OCI-LY1 (cell line): ENCODE data around the gene UPF1.

Source experiments
- H2AFZ ChIP-seq: fragments of 200-600 bp; sonication (generic), shearing (Covaris generic); 2 replicates; pipeline ENCODE4 v1.6.0; 2014; ENCODE audit warnings: antibody characterized with exemption, mild to moderate bottlenecking, low read length
- H3F3A ChIP-seq: fragments of 200-600 bp; sonication (generic), shearing (Covaris generic); 2 replicates; pipeline ENCODE4 v1.6.0; 2014; ENCODE audit warnings: mild to moderate bottlenecking, antibody characterized with exemption, low read length, moderate library complexity; ENCODE audit not compliant: insufficient read depth
- H3K27ac ChIP-seq: fragments of 200-600 bp; sonication (generic); 2 replicates; pipeline ENCODE4 v1.5.1; 2014; ENCODE audit warnings: low read length, mixed run types, mild to moderate bottlenecking, low read depth; ENCODE audit not compliant: poor library complexity, severe bottlenecking
- H3K27me3 ChIP-seq: fragments of 200-600 bp; sonication (generic); 2 replicates; pipeline ENCODE4 v1.6.0; 2014; ENCODE audit warnings: antibody characterized with exemption, mild to moderate bottlenecking, low read length, moderate library complexity; ENCODE audit not compliant: insufficient read depth
- H3K36me3 ChIP-seq: fragments of 200-600 bp; sonication (generic); 2 replicates; pipeline ENCODE4 v1.6.1; 2014; ENCODE audit warnings: mild to moderate bottlenecking, antibody characterized with exemption, low read length, moderate library complexity, mixed read lengths; ENCODE audit not compliant: insufficient read depth
- H3K4me1 ChIP-seq: fragments of 200-600 bp; sonication (generic); 2 replicates; pipeline ENCODE4 v1.5.1; 2014; ENCODE audit warnings: mild to moderate bottlenecking, low read length, moderate library complexity; ENCODE audit not compliant: insufficient read depth, severe bottlenecking
- H3K4me2 ChIP-seq: fragments of 200-600 bp; sonication (generic), shearing (Covaris generic); 2 replicates; pipeline ENCODE4 v1.6.1; 2014; ENCODE audit warnings: low read length
- H3K4me3 ChIP-seq: fragments of 200-600 bp; sonication (generic); 2 replicates; pipeline ENCODE4 v1.5.1; 2014; ENCODE audit warnings: low read length, low read depth, mild to moderate bottlenecking, mixed read lengths; ENCODE audit not compliant: poor library complexity, severe bottlenecking
- H3K79me2 ChIP-seq: fragments of 200-600 bp; shearing (Covaris generic); 2 replicates; pipeline ENCODE4 v1.6.1; 2016; ENCODE audit warnings: mixed run types, low read length, mixed read lengths; ENCODE audit not compliant: insufficient read depth
- H3K9ac ChIP-seq: fragments of 200-600 bp; sonication (generic), shearing (Covaris generic); 2 replicates; pipeline ENCODE4 v1.6.1; 2014; ENCODE audit warnings: mild to moderate bottlenecking, low read length, mixed read lengths
- H3K9me2 ChIP-seq: fragments of 200-600 bp; sonication (generic), shearing (Covaris generic); 2 replicates; pipeline ENCODE4 v1.6.1; 2014; ENCODE audit warnings: low read depth, mild to moderate bottlenecking, low read length, mixed read lengths
- H3K9me3 ChIP-seq: fragments of 200-600 bp; shearing (Covaris generic); 2 replicates; pipeline ENCODE4 v1.6.1; 2014; ENCODE audit warnings: low read length, mixed read lengths
- H4K20me1 ChIP-seq: fragments of 200-600 bp; sonication (generic), shearing (Covaris generic); 2 replicates; pipeline ENCODE4 v1.6.0; 2016; ENCODE audit warnings: mild to moderate bottlenecking, low read length; ENCODE audit not compliant: insufficient read depth
- EZH2 ChIP-seq: fragments of 200-600 bp; sonication (generic), shearing (Covaris generic); IDR thresholded peaks from 2 replicates; pipeline ENCODE4 v1.8.0; 2017; ENCODE audit warnings: borderline replicate concordance, mixed run types, mild to moderate bottlenecking, antibody characterized with exemption, low read length, moderate library complexity, mixed read lengths
- TF ChIP-seq, protein P1 (sequence below): fragments of 200-600 bp; sonication (generic), shearing (Covaris generic); IDR thresholded peaks from 2 replicates; pipeline ENCODE4 v1.5.1; 2017; ENCODE audit warnings: mild to moderate bottlenecking, antibody characterized with exemption, low read length, moderate library complexity, mixed read lengths

UPF1 gene

DNA sequence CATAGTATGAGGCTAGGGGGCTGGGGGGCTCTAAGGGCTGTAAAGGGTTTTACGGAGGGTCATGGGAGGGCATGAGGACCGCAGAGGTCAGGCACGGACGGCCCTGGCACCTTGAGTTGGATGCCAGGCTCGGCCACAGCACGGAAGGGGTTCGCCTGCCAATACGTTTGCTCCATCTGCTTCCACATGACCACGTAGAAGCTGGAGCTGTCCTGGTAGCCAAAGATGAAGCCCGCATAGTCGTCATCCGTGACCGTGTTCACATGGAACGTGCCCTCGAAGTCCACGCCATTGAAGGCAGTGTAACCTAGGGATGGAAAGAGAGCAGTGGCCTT, 47.0 kb upstream of the UPF1 start:
- Histone ChIP-seq H4K20me1 (no peaks in the 10 kb centered on the region), H3K4me3 (no peak overlapping the region), H3K27me3 (peaks cover 10% of the 10 kb centered on the region; the same call in 1 of the 2 replicates), H3K4me1 (no peaks in the 10 kb centered on the region), H3K4me2 (no peak overlapping the region), H3F3A (no peaks in the 10 kb centered on the region), H3K27ac (no peak overlapping the region), H3K9ac (no peak overlapping the region), H3K9me2 (no peaks in the 10 kb centered on the region), H3K79me2 (no peaks in the 10 kb centered on the region), H2AFZ (no peak overlapping the region), H3K36me3 (no peaks in the 10 kb centered on the region), H3K9me3 (no peaks in the 10 kb centered on the region)
- TF ChIP-seq, protein P1, sequence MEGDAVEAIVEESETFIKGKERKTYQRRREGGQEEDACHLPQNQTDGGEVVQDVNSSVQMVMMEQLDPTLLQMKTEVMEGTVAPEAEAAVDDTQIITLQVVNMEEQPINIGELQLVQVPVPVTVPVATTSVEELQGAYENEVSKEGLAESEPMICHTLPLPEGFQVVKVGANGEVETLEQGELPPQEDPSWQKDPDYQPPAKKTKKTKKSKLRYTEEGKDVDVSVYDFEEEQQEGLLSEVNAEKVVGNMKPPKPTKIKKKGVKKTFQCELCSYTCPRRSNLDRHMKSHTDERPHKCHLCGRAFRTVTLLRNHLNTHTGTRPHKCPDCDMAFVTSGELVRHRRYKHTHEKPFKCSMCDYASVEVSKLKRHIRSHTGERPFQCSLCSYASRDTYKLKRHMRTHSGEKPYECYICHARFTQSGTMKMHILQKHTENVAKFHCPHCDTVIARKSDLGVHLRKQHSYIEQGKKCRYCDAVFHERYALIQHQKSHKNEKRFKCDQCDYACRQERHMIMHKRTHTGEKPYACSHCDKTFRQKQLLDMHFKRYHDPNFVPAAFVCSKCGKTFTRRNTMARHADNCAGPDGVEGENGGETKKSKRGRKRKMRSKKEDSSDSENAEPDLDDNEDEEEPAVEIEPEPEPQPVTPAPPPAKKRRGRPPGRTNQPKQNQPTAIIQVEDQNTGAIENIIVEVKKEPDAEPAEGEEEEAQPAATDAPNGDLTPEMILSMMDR, result no peak
- TF ChIP-seq EZH2, result no peak

DNA sequence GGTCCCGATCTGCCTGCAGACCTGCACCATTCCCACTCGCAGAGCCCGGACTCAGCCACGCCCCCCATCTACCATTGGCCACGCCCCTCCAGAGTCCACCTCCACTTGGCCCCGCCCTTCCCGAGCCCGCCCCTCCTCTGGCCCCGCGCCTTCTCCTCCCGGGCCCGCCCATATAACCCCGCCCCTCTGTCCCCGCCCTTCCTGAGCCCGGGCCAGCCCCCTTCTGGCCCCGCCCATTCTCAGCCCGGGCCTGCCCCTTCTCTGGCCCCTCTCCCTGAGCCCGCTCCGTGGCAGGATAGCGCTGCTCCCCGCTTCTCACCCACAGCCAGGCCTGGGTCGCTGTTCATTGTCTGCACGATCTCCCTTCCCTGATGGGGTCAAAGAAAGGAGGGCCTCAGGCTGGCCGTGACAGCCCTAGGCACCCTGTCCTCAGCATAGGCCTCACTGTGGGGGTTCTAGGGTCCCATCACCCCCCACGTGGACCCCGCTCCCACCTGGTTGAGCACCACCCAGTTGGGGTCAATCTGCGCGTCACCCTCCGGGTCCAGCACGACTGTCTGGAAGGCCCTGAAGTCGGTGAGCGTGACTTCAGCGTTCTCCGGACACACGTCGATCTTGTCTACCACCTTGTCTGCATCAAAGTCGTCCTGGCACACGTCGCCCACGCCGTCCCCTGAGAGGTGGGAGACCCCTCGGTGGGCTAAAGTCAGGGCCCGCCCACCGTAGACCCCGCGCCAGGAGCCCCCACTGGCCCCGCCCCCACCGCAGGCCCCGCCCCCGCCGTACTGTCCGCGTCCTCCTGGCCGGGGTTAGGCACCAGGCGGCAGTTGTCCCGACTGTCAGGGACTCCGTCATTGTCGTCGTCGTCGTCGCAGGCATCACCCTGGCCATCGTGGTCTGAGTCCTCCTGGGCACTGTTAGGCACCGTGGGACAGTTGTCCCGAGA, 46.3 kb upstream of the UPF1 start:
- Histone ChIP-seq H3K4me3 (no peak overlapping the region), H3K27me3 (peaks cover 5% of the 10 kb centered on the region; the same call in 1 of the 2 replicates), H3K9me3 (no peaks in the 10 kb centered on the region), H3K4me2 (peak overlapping the region; percentile 40; the same call in 1 of the 2 replicates), H4K20me1 (no peaks in the 10 kb centered on the region), H3K9ac (no peak overlapping the region), H3K79me2 (no peaks in the 10 kb centered on the region), H3K36me3 (no peaks in the 10 kb centered on the region), H3K4me1 (no peaks in the 10 kb centered on the region), H3K9me2 (no peaks in the 10 kb centered on the region), H3F3A (no peaks in the 10 kb centered on the region), H2AFZ (no peak overlapping the region), H3K27ac (no peak overlapping the region)
- TF ChIP-seq, protein P1, result no peak
- no peak for TF ChIP-seq EZH2

DNA sequence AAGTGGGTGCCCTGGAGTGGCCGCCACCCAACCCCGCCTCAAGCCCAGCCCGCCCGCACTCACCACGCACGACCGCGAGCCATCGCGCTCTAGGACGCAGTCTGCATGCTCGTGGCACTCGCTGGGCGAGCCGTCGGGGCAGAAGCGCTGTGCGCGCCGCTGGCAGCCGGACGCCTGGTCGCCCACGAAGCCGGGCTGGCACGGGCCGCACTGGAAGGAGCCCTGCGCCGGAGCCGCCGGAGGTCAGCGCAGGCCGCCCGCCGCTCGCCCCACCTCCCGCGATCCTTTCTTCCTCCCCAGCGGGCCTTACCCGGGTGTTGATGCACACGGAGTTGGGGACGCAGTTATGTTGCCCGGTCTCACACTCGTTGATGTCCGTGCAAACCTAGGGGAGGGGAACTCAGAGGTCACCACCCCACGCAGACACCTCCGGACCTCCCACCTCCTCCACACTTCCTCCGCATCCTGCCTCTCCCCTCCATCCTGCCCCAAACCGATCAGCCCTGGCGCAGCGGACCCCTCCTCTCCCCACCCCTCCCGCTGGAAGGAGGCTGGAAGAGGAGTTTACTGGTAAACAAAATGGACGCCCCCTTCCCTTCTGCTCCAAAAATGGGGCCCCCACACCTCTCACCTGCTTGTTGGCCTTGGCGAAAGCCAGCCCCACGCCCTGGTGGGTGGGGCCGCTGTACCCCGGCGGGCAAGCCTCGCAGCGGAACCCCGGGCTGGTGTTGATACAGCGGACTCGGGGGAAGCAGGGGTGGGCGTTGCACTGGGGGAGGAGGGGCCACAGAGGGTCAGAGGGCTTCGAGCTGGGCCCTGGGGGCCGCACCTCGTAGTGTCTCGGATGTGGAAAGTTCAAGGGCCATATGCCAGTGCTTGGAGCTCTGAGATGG, 43.0 kb upstream of the UPF1 start:
- Histone ChIP-seq H3K9me3 (no peaks in the 10 kb centered on the region), H4K20me1 (no peaks in the 10 kb centered on the region), H3K36me3 (no peaks in the 10 kb centered on the region), H3F3A (no peaks in the 10 kb centered on the region), H3K4me2 (no peak overlapping the region), H3K4me1 (no peaks in the 10 kb centered on the region), H3K79me2 (no peaks in the 10 kb centered on the region), H2AFZ (no peak overlapping the region), H3K27me3 (peaks cover 11% of the 10 kb centered on the region; the same call in 1 of the 2 replicates), H3K9ac (no peak overlapping the region), H3K9me2 (no peaks in the 10 kb centered on the region), H3K4me3 (no peak overlapping the region), H3K27ac (no peak overlapping the region)
- no peak for TF ChIP-seq EZH2
- TF ChIP-seq, protein P1, result no peak
